Transverse colon (tissue), 4 donors: ENCODE data around the gene GPR26. TPM values are rescaled to one million over a fixed set of nuclear protein-coding genes. Genes with fewer than 3 reads are reported as not detected.

Experiments used
- DNase-seq: peaks from one replicate; pipeline ENCODE4 v3.0.0-alpha.2; 2019
- H3K27ac ChIP-seq, 4 donors: fragments of 200-600 bp; sonication (generic); 2 replicates each; pipeline ENCODE4 v1.5.1; 2016 to 2018; ENCODE audit warnings: inconsistent platforms in 4 of 4
- H3K27me3 ChIP-seq: fragments of 200-600 bp; sonication (generic); 2 replicates; pipeline ENCODE4 v1.5.1; 2017; ENCODE audit warnings: inconsistent platforms
- H3K36me3 ChIP-seq, 4 donors: fragments of 200-600 bp; sonication (generic); 2 replicates each; pipeline ENCODE4 v1.5.1; 2017 to 2019; ENCODE audit warnings: inconsistent platforms in 4 of 4
- H3K4me1 ChIP-seq, 4 donors: fragments of 200-600 bp; sonication (generic); 2 replicates each; pipeline ENCODE4 v1.5.1; 2017 to 2020; ENCODE audit warnings: inconsistent platforms in 4 of 4
- H3K4me3 ChIP-seq, 4 donors: fragments of 200-600 bp; sonication (generic); 1 replicate in 1 of 4; 2 replicates in 3 of 4; pipeline versions ENCODE4 v1.5.1 to v1.6.1; 2017 to 2019; ENCODE audit warnings: inconsistent platforms in 4 of 4
- H3K9me3 ChIP-seq, 2 donors: fragments of 200-600 bp; sonication (generic); 2 replicates each; pipeline ENCODE4 v1.5.1; 2017 to 2019; ENCODE audit warnings: inconsistent platforms in 2 of 2
- CTCF ChIP-seq, 5 experiments: fragments of 200-600 bp in 3 of 5; fragments of 450-650 bp in 2 of 5; sonication (generic) in 3 of 5; IDR thresholded peaks; 1 replicate in 2 of 5; 2 replicates in 3 of 5; pipeline ENCODE4 v1.5.1; 2016 to 2017; ENCODE audit warnings: antibody characterized with exemption in 5 of 5, inconsistent platforms in 3 of 5, mild to moderate bottlenecking in 2 of 5, moderate library complexity in 1 of 5
- EP300 ChIP-seq: sonication (generic); formaldehyde crosslinking; IDR thresholded peaks from one replicate; pipeline ENCODE4 v1.6.1; 2017; ENCODE audit warnings: antibody characterized with exemption, low read depth
- POLR2A ChIP-seq: fragments of 450-650 bp; IDR thresholded peaks from one replicate; pipeline ENCODE4 v1.6.1; 2016; ENCODE audit warnings: antibody characterized with exemption, mild to moderate bottlenecking, moderate library complexity
- POLR2AphosphoS5 ChIP-seq, 3 donors: sonication (generic); formaldehyde crosslinking; IDR thresholded peaks; one replicate each; pipeline ENCODE4 v1.6.1; 2016; ENCODE audit warnings: antibody characterized with exemption in 3 of 3
- WGBS, 2 donors: methylation state at CpG; one replicate each; pipeline ENCODE4 v1.1.5; 2018; ENCODE audit warnings: low coverage in 1 of 2; 5-methylcytosine and 5-hydroxymethylcytosine counted together
- in situ Hi-C, 4 donors: fragments of 200-750 bp; cut with MboI; loops; one replicate each; pipeline versions ENCODE4 v1.15.0 to v1.15.1; 2017; ENCODE audit warnings: low sequenced_read_pairs in 3 of 4, low pct_ligation_motif_present in 1 of 4, low pct_unique_long_range_greater_than_20kb in 1 of 4
- intact Hi-C: fragments of 100-400 bp; cut with DNase I; formaldehyde crosslinking; loops from one replicate; pipeline ENCODE4 v1.15.1; 2023; ENCODE audit warnings: low total_unique reads
- total RNA-seq, 4 donors: library from RNA; depleted of rRNA; stranded (reverse); fragments of >200 nt; gene quantifications; one replicate each; pipeline ENCODE4 v1.1.0, GENCODE V29; 2016

Gene GPR26
- total RNA-seq, 4 donors from 2014 or later: not detected

GRCh38 chr10:123742751-123743440 is 76.7 kb downstream of the GPR26 start:
- TF ChIP-seq POLR2AphosphoS5 (IDR thresholded peaks at IDR 0.05): no peak
- no peak for TF ChIP-seq EP300
- TF ChIP-seq CTCF (IDR thresholded peaks at IDR 0.05): no peak
- TF ChIP-seq POLR2A: no peak
- in situ Hi-C loops: no loop called here
- 65 to 76% methylated on average over 5 to 10 of the region's 10 CpGs for WGBS, 2 donors
- H3K4me1 ChIP-seq: peaks cover 0 to 9% (median 0%) of the 10 kb centered on the region in 4 donors
- no peak for DNase-seq
- no peak overlapping the region for H3K27ac ChIP-seq
- no peaks in the 10 kb centered on the region for H3K9me3 ChIP-seq
- intact Hi-C loops: no loop called here
- H3K36me3 ChIP-seq: no peaks in the 10 kb centered on the region
- H3K27me3 ChIP-seq: no peaks in the 10 kb centered on the region
- no peak overlapping the region for H3K4me3 ChIP-seq

GRCh38 chr10:123743441-123744223 is 77.5 kb downstream of the GPR26 start:
- no peaks in the 10 kb centered on the region for H3K27me3 ChIP-seq
- H3K4me1 ChIP-seq: peaks cover 0 to 9% (median 0%) of the 10 kb centered on the region in 4 donors
- in situ Hi-C loops: no loop called here
- no peaks in the 10 kb centered on the region for H3K9me3 ChIP-seq
- H3K4me3 ChIP-seq: no peak overlapping the region
- H3K36me3 ChIP-seq: no peaks in the 10 kb centered on the region
- DNase-seq: no peak
- 56 to 76% methylated on average over 8 to 13 of the region's 13 CpGs for WGBS, 2 donors
- no peak for TF ChIP-seq POLR2A
- TF ChIP-seq CTCF (IDR thresholded peaks at IDR 0.05): no peak
- TF ChIP-seq POLR2AphosphoS5 (IDR thresholded peaks at IDR 0.05): no peak
- no peak for TF ChIP-seq EP300
- intact Hi-C loops: no loop called here
- no peak overlapping the region for H3K27ac ChIP-seq

GRCh38 chr10:123744224-123744536 is 78.0 kb downstream of the GPR26 start:
- H3K9me3 ChIP-seq: no peaks in the 10 kb centered on the region
- no peaks in the 10 kb centered on the region for H3K27me3 ChIP-seq
- DNase-seq: no peak
- in situ Hi-C loops (no loop called here), intact Hi-C loops (no loop called here)
- H3K27ac ChIP-seq: no peak overlapping the region
- 65% methylated on average over 6 of the region's 6 CpGs; no CpG with 5 or more reads in 1 of the 2 donors for WGBS, 2 donors
- no peaks in the 10 kb centered on the region for H3K36me3 ChIP-seq
- TF ChIP-seq CTCF (IDR thresholded peaks at IDR 0.05) (no peak), POLR2A (no peak), POLR2AphosphoS5 (IDR thresholded peaks at IDR 0.05) (no peak), EP300 (no peak)
- H3K4me1 ChIP-seq: peaks cover 0 to 9% (median 0%) of the 10 kb centered on the region in 4 donors
- H3K4me3 ChIP-seq: no peak overlapping the region

Other genes with a start within 250 kb of the GPR26 start
- gene CPXM2, start 225.5 kb downstream of the GPR26 start, total RNA-seq: 10 to 100 TPM in 3 of 4 donors, 1 to 10 TPM in 1; 7.8 to 19.1 (median 13.0) TPM